Gastroesophageal sphincter (tissue), 3 donors: ENCODE data around the gene YWHAB.

ENCODE experiments used
- EP300 ChIP-seq: sonication (generic); formaldehyde crosslinking; IDR thresholded peaks from one replicate; pipeline ENCODE4 v1.6.1; 2017; ENCODE audit warnings: antibody characterized with exemption, mild to moderate bottlenecking
- POLR2A ChIP-seq, 2 donors: fragments of 450-650 bp; IDR thresholded peaks; one replicate each; pipeline ENCODE4 v1.6.1; 2017; ENCODE audit warnings: antibody characterized with exemption in 2 of 2, mild to moderate bottlenecking in 2 of 2, moderate library complexity in 1 of 2
- TF ChIP-seq, protein P1 (sequence below), 4 experiments: fragments of 200-600 bp in 2 of 4; fragments of 450-650 bp in 2 of 4; sonication (generic) in 1 of 4; IDR thresholded peaks; one replicate each; pipeline ENCODE4 v1.5.1; 2017 to 2019; ENCODE audit warnings: antibody characterized with exemption in 4 of 4, mild to moderate bottlenecking in 2 of 4, moderate library complexity in 2 of 4

DNA sequence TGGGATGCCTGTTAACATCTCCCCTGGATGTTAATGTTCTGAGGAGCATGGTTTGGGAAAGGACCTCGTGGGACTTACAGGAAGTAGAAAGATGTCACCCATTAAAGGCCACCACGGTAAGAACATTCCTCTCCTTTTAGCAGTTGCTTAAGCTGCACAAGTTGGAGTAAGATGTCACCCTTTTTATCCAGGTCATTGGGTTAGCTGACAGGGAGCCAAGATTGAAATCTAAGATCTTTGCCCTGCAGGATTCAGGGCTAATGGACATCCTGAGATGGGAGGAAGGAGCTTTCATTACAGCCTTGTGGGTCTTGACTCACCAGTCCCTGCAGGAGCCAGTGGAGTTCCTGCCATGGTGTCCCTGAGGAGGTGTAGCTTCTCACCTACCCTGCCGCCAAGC, 46.4 kb downstream of the YWHAB start:
- TF ChIP-seq POLR2A (IDR thresholded peaks at IDR 0.05) (no peak), EP300 (no peak)
- TF ChIP-seq, protein P1, sequence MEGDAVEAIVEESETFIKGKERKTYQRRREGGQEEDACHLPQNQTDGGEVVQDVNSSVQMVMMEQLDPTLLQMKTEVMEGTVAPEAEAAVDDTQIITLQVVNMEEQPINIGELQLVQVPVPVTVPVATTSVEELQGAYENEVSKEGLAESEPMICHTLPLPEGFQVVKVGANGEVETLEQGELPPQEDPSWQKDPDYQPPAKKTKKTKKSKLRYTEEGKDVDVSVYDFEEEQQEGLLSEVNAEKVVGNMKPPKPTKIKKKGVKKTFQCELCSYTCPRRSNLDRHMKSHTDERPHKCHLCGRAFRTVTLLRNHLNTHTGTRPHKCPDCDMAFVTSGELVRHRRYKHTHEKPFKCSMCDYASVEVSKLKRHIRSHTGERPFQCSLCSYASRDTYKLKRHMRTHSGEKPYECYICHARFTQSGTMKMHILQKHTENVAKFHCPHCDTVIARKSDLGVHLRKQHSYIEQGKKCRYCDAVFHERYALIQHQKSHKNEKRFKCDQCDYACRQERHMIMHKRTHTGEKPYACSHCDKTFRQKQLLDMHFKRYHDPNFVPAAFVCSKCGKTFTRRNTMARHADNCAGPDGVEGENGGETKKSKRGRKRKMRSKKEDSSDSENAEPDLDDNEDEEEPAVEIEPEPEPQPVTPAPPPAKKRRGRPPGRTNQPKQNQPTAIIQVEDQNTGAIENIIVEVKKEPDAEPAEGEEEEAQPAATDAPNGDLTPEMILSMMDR (IDR thresholded peaks at IDR 0.05): no peak
